NCI-H2196 treated with DMSO at 0.1 percent for 48 hours (cell line): Measurements from ENCODE around the gene KRI1.
A peak's percentile ranks its signal among the peaks of the same experiment; 100 is the strongest.

Experiments
- DNase-seq: peaks from one replicate; lab custom pipeline; 2025; ENCODE audit not compliant: unreplicated experiment; lab: John Stamatoyannopoulos, UW

KRI1 gene

DNA sequence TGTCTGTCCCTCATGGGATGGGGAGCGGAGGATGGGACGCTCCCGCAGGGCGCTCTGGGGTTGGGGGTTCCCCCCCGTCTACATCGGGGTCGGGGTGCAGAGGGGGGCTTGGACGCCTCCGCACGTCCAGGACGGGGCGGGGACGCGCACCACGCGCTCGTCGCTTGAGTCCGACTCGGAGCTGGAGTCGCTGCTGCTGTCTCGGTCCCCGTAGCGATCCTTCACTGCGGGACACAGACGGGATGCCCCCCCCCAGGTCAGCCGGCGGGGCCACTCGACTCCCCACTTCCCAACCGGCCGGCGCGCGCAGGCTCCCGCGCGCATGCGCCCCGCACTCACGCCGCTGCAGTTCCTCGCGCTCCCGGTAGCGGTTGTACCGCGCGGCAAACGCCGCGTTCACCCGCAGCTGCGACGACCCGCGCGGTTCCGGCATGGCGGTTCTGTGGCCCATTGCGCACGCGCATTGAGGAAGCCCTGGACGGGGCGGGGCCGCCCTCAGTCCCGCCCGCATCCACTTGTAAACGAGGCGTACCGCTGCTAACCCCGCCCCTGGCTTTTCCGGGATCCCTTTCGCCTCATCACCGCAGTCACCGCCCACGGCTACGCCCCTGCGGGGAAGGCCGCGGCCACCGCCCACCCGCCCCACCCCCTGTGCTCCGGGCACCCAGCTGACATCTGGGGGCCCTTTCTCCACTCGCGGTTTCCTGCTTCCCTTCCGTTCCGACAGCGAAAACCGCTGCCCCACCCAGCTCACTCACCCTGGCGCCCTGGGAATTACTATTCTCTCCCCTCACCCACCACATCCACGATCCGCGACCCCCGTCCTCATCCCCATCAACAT lies at the start of gene KRI1:
Gene KRI1 (minus strand): TSS at position 444 of the 841 bp plus-strand sequence. CDS start 11 bp downstream, at position 433.
- peak; percentile 95 for DNase-seq

DNA sequence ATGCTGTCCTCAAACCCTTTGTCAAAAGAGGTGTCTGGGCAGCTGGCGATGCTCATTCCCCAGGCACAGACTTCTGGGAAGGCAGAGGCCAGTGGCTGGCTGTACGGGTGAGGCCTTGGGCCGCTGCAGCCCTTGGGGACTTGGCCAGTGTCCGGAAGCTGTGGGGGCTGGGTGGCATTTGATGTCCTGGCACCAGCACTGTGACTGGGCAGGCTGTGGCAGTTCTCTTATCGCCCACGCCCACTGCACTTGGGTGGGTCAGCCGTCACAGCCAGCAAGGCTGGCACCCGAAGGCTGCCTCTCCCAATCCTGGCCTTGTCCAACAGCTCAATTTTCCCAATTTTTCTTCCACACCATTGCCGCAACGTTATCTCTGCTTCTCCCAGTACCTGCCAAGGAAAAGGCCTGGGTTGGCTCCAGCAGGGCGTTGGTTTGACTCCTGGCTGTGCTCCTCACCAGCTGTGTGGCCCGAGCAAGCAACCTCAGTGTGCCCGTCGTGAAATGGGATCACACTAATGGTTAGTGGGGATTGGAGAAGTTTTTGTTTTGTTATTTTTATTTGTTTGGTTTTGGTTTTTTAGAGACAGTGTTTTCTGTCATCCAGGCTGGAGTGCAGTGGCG lies 46.8 kb upstream of the KRI1 start:
- no peak for DNase-seq

DNA sequence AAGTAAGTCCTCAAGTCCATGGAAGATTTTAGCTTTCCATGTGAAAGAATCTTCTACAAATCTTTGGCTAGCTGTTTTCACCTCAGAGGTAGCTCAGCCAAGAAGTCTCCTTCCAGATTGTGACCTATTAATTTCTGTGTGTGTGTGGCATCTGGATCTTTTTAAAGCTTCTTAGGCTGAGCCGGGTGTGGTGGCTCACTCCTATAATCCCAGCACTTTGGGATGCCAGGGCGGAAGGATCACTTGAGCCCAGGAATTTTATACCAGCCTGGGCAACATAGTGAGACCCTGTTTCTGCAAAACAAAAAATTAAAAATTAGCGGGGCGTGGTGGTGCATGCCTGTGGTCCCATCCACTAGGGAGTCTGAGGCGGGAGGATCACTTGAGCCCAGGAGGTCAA lies 46.1 kb upstream of the KRI1 start:
- no peak for DNase-seq

DNA sequence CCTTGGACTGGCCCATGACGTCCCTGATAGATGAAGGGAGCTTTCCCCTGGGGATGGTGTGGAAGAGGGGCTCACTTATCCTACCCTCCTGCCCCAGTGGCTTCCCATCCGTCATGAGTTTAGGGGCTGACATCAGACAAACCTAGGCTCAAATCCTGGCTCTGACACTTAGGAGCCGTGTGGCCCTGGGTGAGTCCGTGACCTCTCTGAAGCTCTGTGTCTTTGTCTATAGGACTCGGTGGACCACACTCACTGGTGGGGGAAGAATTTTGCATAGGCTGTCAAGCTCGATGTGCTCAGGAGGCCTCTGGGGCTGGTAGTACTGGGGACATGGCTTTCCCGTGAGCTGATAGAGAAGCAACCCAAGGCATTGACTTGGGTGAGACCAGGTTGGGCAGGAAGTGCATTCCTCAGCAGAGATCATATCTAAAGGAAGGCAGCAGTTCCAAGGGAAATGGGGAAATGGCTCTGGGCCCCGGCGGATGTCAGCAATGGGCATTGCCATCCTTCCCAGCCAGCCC lies 38.7 kb upstream of the KRI1 start:
- no peak for DNase-seq

DNA sequence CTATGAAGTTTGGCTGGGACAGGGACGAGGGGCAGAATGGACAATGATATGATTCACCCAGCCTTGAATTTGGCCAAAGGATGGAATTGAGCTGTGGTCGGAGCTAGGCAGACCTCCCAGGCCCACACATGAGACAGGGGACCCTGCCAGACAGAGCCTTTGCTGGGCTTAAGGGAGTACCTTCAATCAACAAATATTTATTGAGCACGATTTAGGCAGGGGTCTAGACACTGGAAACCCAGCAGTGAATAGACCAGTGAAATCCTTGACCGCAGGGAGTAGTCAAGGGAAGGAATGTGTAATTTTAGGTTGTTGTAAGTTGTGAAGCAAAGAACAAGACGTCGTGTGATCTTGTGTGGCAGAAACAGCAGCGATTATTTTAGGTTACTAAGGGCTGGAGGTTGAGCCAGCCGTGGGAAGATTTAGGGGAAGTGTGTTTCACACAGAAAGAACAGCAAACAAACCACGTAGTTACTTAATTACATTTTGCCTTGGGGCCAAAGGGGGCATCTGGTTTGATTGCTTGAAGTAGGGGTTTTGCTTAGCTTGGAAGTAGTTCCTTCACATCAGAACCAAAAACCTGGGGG lies 38.2 kb upstream of the KRI1 start:
- no peak for DNase-seq

DNA sequence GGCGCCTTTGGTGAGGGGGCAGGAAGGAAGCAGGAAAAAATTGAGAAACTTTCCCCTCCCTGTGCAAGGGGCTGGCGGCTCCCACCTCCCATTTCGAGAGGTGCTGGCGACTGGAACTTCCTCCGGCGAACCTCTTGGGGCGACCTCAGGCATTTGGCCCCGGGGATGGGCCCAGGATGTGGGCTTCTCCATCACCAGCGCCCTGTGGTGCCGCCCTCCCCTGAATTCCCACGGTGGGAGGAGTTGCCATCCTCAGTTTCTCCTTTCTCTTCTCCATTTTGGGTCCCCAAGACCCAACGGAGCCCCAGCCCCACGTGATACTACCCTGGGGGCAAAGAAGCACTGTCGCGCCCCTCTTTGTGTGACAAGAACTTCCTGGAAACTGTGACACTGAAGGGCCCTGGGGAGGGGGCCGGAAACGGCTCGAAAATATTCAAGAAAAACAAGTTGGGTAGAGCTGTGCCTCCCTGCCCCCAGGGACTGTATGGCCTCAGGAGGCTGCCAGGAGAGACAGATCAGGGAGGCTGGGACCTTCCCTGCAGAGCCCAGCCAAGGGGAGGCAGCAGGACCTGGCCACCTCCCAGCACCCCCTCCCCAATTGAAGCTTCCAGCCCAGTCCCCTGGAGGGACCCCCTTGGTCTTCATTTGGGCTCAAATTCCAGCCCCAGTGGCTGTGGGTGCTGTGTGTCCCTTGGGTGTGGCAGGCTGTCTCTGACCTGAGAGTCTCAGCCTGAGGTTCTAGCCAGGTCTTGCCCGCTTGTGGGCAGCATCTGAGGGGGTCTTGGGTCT lies 37.5 kb upstream of the KRI1 start:
- DNase-seq = no peak

DNA sequence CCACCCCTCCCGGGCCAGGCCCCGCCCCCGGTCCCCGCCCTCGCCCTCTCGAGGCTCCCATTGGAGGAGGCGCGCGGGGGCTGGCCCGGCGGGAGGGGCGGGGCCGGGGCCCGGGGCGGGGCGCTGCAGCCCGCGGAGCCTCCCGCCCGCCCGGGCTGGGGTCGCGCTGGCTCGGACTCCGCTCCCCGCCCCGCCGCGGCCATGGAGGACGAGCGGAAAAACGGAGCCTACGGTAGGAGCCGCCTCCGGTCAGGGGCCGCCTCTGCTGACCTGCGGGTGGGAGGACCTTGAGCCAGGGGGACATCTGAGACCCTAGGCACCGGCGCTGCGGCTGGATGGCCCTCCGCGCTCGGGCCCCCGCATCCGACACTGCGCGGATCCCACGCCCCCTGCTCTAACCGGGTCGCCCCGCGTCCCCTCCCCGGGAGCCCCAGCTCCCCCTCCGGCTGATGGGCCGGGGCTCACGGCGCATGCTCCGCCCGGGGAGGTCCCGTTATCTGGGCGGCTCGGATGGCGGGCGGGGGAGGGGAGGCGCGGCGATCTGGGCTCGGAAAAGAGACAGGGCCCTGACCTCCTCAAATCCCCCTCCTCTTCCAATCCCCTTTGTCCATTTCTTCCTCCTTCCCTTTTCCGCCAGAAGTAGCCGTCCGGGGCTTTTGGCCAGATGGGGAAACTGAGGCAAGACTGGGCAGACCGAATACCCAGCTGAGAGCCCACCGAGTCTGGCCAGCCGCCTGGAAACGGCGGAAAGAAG lies 36.7 kb upstream of the KRI1 start:
- DNase-seq = peak; percentile 18

DNA sequence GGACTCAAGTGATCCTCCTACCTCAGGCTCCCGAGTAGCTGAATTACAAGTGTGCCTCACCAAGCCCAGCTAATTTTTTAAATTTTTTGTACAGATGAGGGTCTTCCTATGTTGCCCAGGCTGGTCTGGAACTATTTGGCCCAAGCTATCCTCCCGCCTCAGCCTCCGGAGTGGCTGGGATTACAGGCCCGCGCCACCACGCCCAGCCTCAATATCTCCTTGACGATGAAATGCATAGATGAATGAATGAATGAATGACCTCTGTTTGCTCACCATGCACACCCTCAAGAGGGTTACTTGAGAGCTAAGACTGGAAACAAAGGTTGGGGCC lies 36.2 kb upstream of the KRI1 start:
- no peak for DNase-seq

DNA sequence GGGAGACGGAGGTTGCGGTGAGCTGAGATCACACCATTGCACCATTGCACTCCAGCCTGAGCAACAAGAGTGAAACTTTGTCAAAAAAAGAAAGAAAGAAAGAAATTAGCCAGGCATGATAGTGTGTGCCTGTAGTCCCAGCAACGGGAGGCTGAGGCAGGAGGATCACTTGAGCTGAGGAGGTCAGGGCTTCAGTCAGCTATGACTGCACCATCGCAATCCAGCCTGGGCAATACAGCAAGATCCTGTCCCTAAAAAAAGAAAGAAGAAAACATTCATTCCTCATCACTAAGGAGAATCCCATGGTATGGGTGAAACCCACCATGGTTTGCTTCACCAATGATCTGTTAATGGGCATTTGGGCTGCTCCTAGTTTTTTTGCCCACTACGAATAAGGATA lies 34.3 kb upstream of the KRI1 start:
- no peak for DNase-seq

DNA sequence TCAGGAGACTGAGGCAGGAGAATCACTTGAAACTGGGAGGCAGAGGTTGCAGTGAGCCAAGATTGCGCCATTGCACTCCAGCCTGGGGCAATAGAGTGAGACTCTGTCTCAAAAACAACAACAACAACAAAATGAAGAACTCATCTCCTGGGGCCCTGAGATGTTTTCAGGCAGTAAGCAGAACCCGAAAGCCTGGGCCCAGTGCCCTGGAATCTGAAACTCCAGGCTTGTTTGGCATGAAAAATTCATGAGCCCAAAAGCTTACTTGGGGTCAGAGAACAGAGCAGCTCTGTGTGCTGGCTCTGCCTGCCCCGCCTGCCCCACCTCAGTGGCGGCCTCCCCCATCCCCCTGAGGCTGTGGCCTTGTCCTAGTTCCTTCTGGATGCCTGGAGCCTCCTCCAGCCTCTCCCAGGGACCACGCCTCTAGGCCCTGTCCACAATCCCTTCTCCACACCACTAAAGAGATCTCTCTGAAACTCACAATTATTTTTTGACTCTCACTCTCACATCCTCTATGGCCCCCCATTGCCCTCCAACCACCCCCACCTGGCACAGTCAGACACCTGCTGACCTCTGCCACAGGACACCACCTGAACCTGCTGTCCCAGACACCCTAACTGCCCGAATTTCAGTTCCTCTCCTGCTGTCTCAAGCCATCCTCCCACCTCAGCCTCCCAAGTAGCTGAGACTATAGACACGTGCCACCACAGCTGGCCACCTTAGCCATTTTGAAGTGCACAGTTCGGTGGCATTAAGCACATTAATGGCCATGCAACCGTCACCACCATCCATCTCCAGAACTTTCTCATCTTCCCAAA lies 28.2 kb upstream of the KRI1 start:
- DNase-seq = no peak

DNA sequence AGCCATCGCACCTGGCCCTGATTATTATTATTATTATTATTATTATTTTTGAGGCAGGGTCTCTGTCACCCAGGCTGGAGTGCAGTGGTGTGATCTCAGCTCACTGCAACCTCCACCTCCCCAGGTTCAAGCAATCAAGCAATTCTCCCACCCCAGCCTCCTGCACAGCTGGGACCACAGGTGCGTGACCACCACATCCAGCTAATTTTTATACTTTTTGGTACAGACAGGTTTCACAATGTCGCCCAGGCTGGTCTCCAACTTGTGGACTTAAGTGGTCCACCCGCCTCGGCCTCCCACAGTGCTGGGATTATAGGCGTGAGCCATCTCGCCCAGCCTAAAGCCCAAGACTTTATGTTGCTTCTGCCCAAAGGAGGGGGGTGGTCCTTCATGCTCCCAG lies 27.3 kb upstream of the KRI1 start:
- DNase-seq = no peak

DNA sequence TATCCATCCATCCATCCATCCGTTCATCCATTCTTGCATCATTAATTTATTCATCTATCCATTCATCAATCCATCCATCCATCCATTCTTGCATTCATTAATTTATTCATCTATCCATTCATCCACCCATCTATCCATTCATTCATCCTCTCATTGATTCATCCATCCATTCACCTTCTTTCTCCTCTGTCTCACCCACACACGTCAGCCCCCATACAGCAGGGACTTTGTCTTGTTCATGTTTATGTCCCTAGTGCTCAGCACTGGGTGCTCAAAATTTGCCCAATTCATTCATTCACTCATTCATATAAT lies 22.0 kb upstream of the KRI1 start:
- DNase-seq = no peak

DNA sequence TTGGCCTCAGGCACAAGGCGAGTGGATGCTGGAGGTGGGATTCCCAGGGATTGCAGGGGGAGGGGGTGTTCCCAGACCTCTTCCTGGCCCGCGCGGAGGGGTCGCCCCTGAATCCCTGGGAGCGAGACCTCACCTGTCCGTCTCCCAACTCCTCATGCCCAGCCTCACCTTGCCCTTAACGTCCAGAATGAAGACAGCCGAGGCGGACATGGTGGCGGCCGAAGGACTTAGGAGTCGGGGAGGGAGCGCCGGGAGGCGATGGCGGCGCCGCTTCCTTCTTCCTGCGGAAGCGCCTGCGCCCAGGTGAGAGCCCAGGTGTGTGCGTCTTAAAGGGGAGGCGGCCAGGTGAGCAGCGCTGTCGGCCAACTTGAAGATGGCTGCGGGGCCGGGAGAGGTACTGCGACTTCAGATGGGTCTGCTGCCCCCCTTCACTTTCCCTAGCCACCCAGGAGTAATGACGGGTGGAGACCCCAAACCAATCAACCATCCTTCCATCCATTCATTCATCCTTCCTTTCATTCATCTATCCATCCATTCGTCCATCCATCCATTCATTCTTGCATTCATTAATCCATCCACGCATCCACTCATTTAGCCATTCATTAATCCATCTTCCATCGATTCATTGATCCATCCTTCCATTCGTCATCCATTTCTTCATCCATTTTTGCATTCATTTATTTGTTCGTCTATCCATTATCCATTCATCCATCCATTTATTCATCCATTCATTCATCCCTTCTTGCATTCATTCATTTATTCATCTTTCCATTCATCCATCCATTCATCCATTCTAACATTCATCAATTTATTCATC lies 21.4 kb upstream of the KRI1 start, which contains the start of gene AP1M2:
Gene AP1M2 (minus strand): TSS at position 291 of the 817 bp plus-strand sequence. CDS start 81 bp downstream, at position 210.
- DNase-seq = no peak

DNA sequence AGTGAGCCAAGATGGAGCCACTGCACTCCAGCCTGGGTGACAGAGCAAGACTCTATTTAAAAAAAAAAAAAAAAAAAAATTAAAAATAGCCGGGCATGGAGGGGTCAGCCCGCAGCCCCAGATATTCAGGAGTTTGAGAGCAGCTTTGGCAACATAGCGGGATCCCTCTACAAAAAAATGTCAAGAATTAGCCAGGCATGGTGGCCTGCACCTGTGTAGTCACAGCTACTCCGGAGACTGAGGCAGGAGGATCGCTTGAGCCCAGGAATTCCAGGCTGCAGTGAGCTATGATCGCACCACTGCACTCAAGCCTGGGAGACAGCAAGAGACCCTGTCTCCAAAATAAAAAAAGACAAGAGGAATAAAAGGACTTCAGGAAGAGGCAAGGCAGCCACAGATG lies 20.6 kb upstream of the KRI1 start:
- no peak for DNase-seq

DNA sequence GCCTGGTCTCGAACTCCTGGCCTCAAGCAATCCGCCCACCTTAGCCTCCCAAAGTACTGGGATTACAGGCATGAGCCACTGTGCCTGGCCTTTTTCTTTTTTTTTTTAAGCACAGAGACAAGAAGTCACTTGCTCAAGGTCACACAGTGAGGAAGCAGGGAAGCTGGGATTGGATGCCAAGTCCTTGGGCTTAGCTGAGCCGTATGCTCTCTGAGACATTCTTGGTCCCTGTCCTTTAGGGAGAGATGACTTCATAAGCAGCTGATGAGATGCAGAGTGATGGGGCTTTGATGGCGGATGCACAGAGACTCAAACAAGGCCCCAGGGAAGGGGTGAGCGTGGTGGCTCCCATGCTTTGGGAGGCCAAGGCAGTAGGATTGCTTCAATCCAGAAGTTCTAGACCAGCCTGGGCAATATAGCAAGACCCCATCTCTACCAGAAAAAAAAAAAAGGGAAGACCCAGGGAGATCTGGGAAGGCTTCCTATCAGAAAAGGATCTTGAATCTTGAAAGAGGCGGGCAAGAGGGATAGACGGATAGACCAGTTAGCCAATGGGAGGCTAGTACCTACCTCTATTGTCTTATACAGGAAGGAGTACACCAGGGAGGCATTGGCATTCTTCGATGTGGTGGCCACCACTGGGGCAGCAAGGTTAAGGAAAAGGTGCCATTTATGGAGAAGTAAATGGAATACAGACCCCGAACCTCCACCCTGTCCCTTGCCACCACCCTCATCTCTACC lies 17.4 kb upstream of the KRI1 start:
- DNase-seq = no peak

DNA sequence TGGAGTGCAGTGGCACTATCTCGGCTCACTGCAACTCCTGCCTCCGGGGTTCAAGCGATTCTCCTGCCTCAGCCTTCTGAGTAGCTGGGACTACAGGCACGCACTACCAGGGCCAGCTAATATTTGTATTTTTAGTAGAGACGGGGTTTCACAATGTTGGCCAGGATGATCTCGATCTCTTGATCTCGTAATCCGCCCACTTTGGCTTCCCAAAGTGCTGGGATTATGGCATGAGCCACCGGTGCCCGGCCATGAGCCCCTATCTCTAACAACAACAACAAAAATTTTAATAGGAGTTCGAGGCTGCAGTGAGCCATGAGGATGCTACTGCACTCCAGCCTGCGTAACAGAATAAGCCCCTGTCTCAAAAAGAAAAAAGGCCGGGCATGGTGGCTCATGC lies 16.3 kb upstream of the KRI1 start:
- DNase-seq = no peak

DNA sequence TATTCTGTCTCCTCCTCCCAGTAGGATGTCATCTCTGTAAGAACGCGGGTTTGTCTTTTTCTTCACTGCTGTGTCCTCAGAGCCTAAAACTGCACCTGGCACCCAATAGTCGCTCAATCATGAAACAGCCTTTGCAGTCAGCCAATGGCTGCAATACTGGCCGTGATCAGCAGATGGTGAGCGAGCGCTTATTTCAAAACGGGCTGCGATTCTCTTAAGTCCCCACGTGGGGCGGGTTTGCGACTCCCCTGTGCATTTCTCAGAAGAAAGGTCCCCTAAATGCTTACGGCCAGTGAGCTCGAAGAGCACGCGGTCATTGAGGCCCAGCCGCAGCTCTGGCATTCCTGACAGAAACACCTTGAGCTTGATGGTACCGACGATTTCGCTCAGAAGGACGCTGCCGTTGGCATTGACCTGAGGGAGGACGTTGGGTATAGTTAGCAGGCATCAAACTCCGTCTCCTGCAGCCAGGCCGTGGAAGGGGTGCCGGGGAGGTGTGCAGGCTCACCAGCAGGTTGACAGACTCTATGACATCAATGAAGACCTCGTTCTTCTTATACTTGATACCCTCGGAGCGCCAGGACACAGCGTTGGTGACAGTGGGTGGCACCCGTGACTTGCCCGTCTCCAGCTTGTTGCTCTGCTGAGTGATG lies 15.3 kb upstream of the KRI1 start:
- peak; percentile 78 for DNase-seq

DNA sequence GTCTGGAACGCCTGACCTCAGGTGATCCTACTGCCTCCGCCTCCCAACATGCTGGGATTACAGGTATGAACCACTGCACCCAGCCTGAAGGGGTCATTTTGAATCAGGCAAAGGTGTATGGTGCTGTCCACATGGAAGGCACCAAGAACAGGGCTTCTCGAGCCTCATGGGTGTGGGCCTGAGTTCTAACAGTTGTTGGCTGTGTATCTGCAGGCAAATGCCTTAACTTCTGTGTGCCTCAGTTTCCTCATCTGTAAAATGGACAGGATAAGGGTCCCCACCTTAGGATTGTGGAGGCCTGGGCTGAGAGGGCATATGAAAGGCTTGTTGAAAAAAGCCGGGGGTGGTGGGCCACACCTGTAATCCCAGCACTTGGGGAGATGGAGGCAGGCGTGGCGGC lies 12.1 kb upstream of the KRI1 start:
- DNase-seq = no peak
